GM13977 (cell line): ENCODE data around the gene NRSN2.

Experiments
- DNase-seq: peaks from one replicate; pipeline ENCODE4 v3.0.0; 2012; ENCODE audit warnings: low spot score
- CTCF ChIP-seq: IDR thresholded peaks from 2 replicates; pipeline ENCODE4 v1.5.1; 2012; ENCODE audit warnings: mild to moderate bottlenecking, control low read depth; ENCODE audit not compliant: insufficient read depth; ENCODE audit errors: extremely low read depth, missing control alignments
- in situ Hi-C: fragments of 300-500 bp; cut with MboI; formaldehyde crosslinking; loops from one replicate; pipeline ENCODE4 v1.12.0; 2022; ENCODE audit warnings: low sequenced_read_pairs, low pct_unique_long_range_greater_than_20kb, mixed read lengths, inconsistent platforms; ENCODE audit not compliant: unreplicated experiment

NRSN2 gene

DNA sequence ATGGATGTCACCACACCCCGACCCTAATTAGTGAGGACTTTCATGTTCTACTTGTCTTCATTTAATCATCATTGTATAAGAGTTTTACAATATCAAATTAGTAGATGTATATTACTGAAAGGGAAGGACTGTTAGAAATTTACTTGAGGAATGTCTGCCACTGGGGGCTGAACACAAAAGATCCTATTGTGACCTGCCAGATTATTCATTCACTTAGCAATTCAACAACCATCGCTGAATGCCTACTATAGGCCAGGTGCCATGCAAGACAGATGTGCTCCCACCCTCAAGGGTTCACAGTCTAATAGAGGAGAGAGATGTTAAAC, 53.2 kb downstream of the NRSN2 start:
- no peak for DNase-seq
- in situ Hi-C loops, result no loop called here
- TF ChIP-seq CTCF, result no peak

DNA sequence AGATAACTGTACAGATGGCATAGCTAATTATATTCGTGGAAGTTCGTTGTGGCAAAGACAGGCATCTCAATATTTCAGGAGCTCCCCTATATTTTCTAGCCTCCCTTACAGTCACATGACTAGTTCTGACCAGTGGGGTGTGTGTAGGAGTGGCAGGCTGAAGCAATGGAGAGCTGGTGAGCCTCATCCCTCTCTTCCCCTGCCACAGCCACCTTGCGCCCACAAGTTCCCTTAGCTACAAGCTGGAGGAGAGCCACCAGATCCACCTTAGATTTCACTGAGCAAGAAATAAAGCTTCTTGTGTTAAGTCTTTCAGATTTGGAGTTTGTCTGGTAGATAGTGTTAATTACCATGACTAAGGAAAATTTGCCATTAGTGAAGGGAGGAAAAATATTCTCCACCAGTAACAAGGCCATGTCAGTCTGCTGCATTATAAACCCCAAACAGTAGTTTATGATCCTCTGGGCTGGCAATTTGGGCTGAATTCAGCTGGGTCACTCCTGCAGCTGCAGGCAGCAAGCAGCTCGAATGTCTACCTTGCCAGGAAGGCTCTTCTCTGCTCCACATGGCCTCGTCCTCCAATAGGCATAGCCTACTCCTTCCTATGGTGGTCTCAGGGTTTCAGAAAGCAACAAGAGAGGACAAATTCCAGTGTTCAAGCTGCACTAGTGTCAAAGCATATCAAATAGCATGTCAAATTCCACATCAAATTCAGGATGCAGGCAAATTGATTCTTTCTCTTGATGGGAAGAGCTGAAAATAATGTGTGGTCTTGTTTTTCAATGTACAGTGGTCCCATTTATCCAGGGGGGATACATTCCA, 53.8 kb downstream of the NRSN2 start:
- no peak for DNase-seq
- in situ Hi-C loops, result no loop called here
- no peak for TF ChIP-seq CTCF

DNA sequence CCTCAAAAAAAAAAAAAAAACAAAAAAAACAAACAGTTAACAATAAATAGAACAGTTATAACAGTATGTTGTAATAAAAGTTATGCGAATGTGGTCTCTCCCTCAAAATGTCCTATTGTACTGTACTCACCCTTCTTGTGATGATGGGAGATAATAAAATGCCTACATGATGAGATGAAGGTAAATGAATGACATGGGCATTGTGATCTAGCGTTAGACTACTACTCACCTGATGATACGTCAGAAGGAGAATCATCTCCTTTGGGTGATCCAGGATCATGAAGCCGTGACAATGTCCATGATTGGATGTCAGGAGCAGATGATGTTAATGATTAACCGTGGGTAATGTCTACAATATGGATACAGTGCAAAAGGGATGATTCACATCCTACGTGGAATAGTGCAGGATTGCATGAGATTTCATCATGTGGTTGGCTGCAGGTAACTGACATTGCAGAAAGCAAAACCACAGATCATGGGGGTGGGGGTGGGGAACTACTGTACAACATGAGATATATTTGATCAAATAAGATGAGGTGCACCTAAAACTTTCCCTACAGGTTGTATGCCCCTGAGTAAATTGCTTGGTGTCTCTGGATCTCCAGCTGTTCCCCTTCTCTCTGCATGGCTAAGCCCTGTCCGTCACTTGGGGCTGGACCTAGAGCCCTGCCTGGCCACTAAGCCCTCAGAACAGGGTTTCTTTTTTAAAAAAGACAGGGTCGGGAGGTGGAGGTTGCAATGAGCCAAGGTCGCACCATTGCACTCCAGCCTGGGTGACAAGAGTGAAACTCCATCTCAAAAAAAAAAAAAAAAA, 55.0 kb downstream of the NRSN2 start:
- no peak for DNase-seq
- in situ Hi-C loops, result no loop called here
- TF ChIP-seq CTCF, result no peak

DNA sequence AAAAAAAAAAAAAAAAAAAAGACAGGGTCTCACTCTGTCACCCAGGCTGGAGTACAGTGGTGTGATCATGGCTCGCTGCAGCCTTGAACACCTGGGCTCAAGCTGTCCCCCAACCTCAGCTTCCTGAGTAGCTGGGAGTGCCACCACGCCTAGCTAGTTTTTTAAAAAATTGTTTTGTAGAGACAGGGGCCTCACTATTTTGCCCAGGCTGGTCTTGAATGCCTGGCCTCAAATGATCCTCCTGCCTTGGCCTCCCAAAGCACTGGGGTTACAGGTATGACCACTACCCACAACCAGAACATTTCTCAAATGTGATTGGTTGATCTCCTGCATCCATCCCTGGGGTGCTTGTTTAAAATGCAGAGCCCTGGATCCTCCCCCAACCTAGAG, 55.6 kb downstream of the NRSN2 start:
- in situ Hi-C loops, result no loop called here
- no peak for TF ChIP-seq CTCF
- DNase-seq, result no peak

DNA sequence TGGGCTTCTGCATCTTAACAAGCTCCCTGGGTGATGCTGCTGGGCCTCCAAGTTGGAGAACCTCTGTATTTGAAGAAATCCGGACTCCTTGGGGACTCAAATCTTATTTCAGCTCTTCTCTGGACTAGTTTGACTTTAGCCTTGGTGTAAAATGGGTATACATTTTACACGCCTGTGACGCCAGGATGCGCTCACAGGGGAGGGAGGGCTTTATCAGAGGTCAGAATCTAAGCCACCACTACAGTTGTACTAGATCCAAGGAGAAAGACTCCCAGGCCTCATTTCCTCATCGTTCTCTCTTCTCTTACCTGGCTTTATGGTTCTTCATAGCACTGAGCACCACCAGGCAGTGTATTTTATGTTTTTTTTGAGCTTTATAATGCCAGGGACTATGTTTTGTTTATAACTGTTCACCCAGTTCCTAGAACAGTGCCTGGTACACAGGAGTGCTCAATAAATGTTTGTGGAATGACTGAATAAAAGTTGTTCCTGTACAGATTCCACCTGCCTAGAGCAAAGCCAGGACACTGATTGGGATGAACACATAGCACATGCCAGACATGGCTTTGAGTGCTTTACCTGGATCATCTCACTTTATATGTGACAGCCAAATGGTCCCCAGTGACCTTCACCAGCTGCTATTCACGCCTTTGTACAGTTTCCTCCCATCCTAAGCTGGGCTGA, 56.1 kb downstream of the NRSN2 start:
- no peak for TF ChIP-seq CTCF
- in situ Hi-C loops, result no loop called here
- no peak for DNase-seq

GRCh38 chr20:403582-403957, 56.7 kb downstream of the NRSN2 start:
- no peak for TF ChIP-seq CTCF
- DNase-seq, result no peak
- in situ Hi-C loops, result no loop called here
